Caco-2 (cell line): Measurements from ENCODE around the gene PLPP4. TPM values are rescaled to one million over a fixed set of nuclear protein-coding genes. Genes with fewer than 3 reads are reported as not detected.

Experiments used
- BruUV-seq: library from RNA; stranded (reverse); fragments of 400-500 nt; replicated peaks from 2 replicates; lab custom pipeline; 2021; lab: Mats Ljungman, UMichigan
- CTCF ChIA-PET: fragments of 300-600 bp; sonication (Branson Sonifier 250); formaldehyde crosslinking; loops from one replicate; lab custom pipeline; 2022; ENCODE audit warnings: antibody characterized with exemption; lab: Charles Lee
- POLR2A ChIA-PET: fragments of 300-600 bp; sonication (Branson Sonifier 250); formaldehyde crosslinking; loops from one replicate; lab custom pipeline; 2022; ENCODE audit warnings: antibody characterized with exemption; lab: Charles Lee
- DNase-seq, 2 experiments: peaks; one replicate each; pipeline versions ENCODE4 v3.0.0 to v3.0.0-alpha.2; 2020 to 2022
- H3K27me3 ChIP-seq: replicated peaks from 2 replicates; pipeline ENCODE4 v1.6.0; 2011; ENCODE audit warnings: low read length; ENCODE audit not compliant: control insufficient read depth, insufficient read depth
- H3K36me3 ChIP-seq: 2 replicates; pipeline ENCODE4 v1.5.1; 2011; ENCODE audit warnings: low read length; ENCODE audit not compliant: control insufficient read depth, insufficient read depth
- H3K4me1 ChIP-seq: fragments of 250-450 bp; sonication (Bioruptor Pico); 2 replicates; pipeline ENCODE4 v1.5.1; 2020; ENCODE audit warnings: mild to moderate bottlenecking
- H3K4me3 ChIP-seq: 2 replicates; pipeline ENCODE4 v1.5.1; 2011; ENCODE audit warnings: low read depth, mild to moderate bottlenecking, control low read depth, low read length
- H3K9me3 ChIP-seq: fragments of 250-450 bp; sonication (Bioruptor Pico); 2 replicates; pipeline ENCODE4 v1.5.1; 2020; ENCODE audit warnings: mild to moderate bottlenecking, moderate library complexity
- H3K27ac Mint-ChIP-seq: one replicate; pipeline ENCODE4 v1.8.0; 2022; ENCODE audit warnings: mixed read lengths; ENCODE audit not compliant: unreplicated experiment
- H3K27me3 Mint-ChIP-seq: one replicate; pipeline ENCODE4 v1.8.0; 2022; ENCODE audit warnings: mixed read lengths; ENCODE audit not compliant: insufficient read depth, unreplicated experiment
- H3K36me3 Mint-ChIP-seq: one replicate; pipeline ENCODE4 v1.8.0; 2022; ENCODE audit warnings: mild to moderate bottlenecking, mixed read lengths; ENCODE audit not compliant: insufficient read depth, unreplicated experiment
- H3K4me1 Mint-ChIP-seq: one replicate; pipeline ENCODE4 v1.8.0; 2022; ENCODE audit warnings: low read depth, mixed read lengths; ENCODE audit not compliant: unreplicated experiment
- H3K4me3 Mint-ChIP-seq: one replicate; pipeline ENCODE4 v1.8.0; 2022; ENCODE audit warnings: mild to moderate bottlenecking, moderate library complexity, mixed read lengths; ENCODE audit not compliant: unreplicated experiment
- H3K9me3 Mint-ChIP-seq: one replicate; pipeline ENCODE4 v1.8.0; 2022; ENCODE audit warnings: mixed read lengths; ENCODE audit not compliant: unreplicated experiment
- CTCF ChIP-seq, 2 experiments: fragments of 200-600 bp in 1 of 2; IDR thresholded peaks; 1 replicate in 1 of 2; 2 replicates in 1 of 2; pipeline versions ENCODE4 v1.5.1 to v1.8.0; 2011 to 2022; ENCODE audit warnings: antibody characterized with exemption in 1 of 2, control low read depth in 1 of 2, inconsistent platforms in 1 of 2, low read depth in 1 of 2, low read length in 1 of 2, mild to moderate bottlenecking in 1 of 2, moderate library complexity in 1 of 2; ENCODE audit not compliant: insufficient read depth in 1 of 2, severe bottlenecking in 1 of 2, unreplicated experiment in 1 of 2
- intact Hi-C: fragments of 100-400 bp; cut with micrococcal nuclease; formaldehyde crosslinking; loops from one replicate; pipeline ENCODE4 v1.10.0; 2022; ENCODE audit not compliant: unreplicated experiment
- total RNA-seq: library from RNA; stranded (reverse); gene quantifications from 2 replicates; pipeline ENCODE4 v1.2.3, GENCODE V29; 2022

PLPP4 gene
- total RNA-seq, 1 experiment from 2014 or later, result 0.61 TPM

GRCh38 chr10:120480848-120481247 is 23.8 kb downstream of the PLPP4 start:
- Mint-ChIP-seq H3K27me3 (peaks cover 11% of the 10 kb centered on the region), H3K4me1 (no peaks in the 10 kb centered on the region), H3K27ac (no peak overlapping the region), H3K4me3 (no peak overlapping the region), H3K9me3 (peaks cover 14% of the 10 kb centered on the region), H3K36me3 (no peaks in the 10 kb centered on the region)
- DNase-seq, result no peak
- Histone ChIP-seq H3K9me3 (peaks cover 5% of the 10 kb centered on the region; the same call in 1 of the 2 replicates), H3K4me3 (no peak overlapping the region), H3K36me3 (no peaks in the 10 kb centered on the region), H3K27me3 (no peaks in the 10 kb centered on the region), H3K4me1 (no peaks in the 10 kb centered on the region)
- TF ChIP-seq CTCF (IDR thresholded peaks at IDR 0.05; ENCODE audit: insufficient read depth in 1 of 2, low read depth in 1 of 2, low read length in 1 of 2, severe bottlenecking in 1 of 2, unreplicated experiment in 1 of 2), result no peak
- intact Hi-C loops, result no loop called here
- POLR2A ChIA-PET, result no interaction called here
- CTCF ChIA-PET, result interaction anchor here (0.6 kb wide), 1 partner anchor 547 kb away, joined by 7 read pairs; no protein-coding TSS in a partner anchor
- BruUV-seq, result no TSS peak

- TF ChIP-seq CTCF (IDR thresholded peaks at IDR 0.05; ENCODE audit: insufficient read depth in 1 of 2, low read depth in 1 of 2, low read length in 1 of 2, severe bottlenecking in 1 of 2, unreplicated experiment in 1 of 2), result no peak
- ChIA-PET POLR2A (no interaction called here), CTCF (no interaction called here)
- Mint-ChIP-seq H3K27me3 (peaks cover 15% of the 10 kb centered on the region), H3K4me3 (no peak overlapping the region), H3K27ac (no peak overlapping the region), H3K9me3 (peaks cover 14% of the 10 kb centered on the region), H3K36me3 (no peaks in the 10 kb centered on the region), H3K4me1 (no peaks in the 10 kb centered on the region)
- intact Hi-C loops, result no loop called here
- BruUV-seq, result no TSS peak
- Histone ChIP-seq H3K4me3 (no peak overlapping the region), H3K4me1 (no peaks in the 10 kb centered on the region), H3K9me3 (peaks cover 5% of the 10 kb centered on the region; the same call in 1 of the 2 replicates), H3K27me3 (no peaks in the 10 kb centered on the region), H3K36me3 (no peaks in the 10 kb centered on the region)
- no peak for DNase-seq
Observed at GRCh38 chr10:120483006-120483405, 26.0 kb downstream of the PLPP4 start.

- Mint-ChIP-seq H3K27ac (no peak overlapping the region), H3K27me3 (peaks cover 15% of the 10 kb centered on the region), H3K36me3 (no peaks in the 10 kb centered on the region), H3K4me3 (no peak overlapping the region), H3K4me1 (no peaks in the 10 kb centered on the region), H3K9me3 (peaks cover 14% of the 10 kb centered on the region)
- no peak overlapping the region for H3K4me3 ChIP-seq
- no peaks in the 10 kb centered on the region for H3K4me1 ChIP-seq
- ChIA-PET POLR2A (no interaction called here), CTCF (no interaction called here)
- H3K36me3 ChIP-seq, result no peaks in the 10 kb centered on the region
- BruUV-seq, result no TSS peak
- H3K9me3 ChIP-seq, result peaks cover 5% of the 10 kb centered on the region; the same call in 1 of the 2 replicates
- H3K27me3 ChIP-seq, result no peaks in the 10 kb centered on the region
- no peak for TF ChIP-seq CTCF (IDR thresholded peaks at IDR 0.05; ENCODE audit: insufficient read depth in 1 of 2, low read depth in 1 of 2, low read length in 1 of 2, severe bottlenecking in 1 of 2, unreplicated experiment in 1 of 2)
- DNase-seq, result no peak
- intact Hi-C loops, result no loop called here
Observed at GRCh38 chr10:120483651-120484301, 26.7 kb downstream of the PLPP4 start.
